Fibroblast of the aortic adventitia (primary cell): ENCODE results near the gene SPATA18. TPM values are rescaled to one million over a fixed set of nuclear protein-coding genes. Genes with fewer than 3 reads are reported as not detected.
A peak's percentile ranks its signal among the peaks of the same experiment; 100 is the strongest.

ENCODE experiments used
- DNase-seq: peaks from one replicate; pipeline ENCODE4 v3.0.0-alpha.2; 2010; ENCODE audit warnings: low read depth
- H3K4me3 ChIP-seq: 2 replicates; pipeline ENCODE4 v1.5.1; 2011; ENCODE audit warnings: low read depth, mild to moderate bottlenecking, control low read depth, low read length, moderate library complexity
- CTCF ChIP-seq: IDR thresholded peaks from 2 replicates; pipeline ENCODE4 v1.5.1; 2011; ENCODE audit warnings: mild to moderate bottlenecking, low read length, control low read depth, inconsistent platforms; ENCODE audit not compliant: insufficient read depth
- total RNA-seq: library from RNA; depleted of rRNA; stranded (reverse); fragments of >200 nt; gene quantifications from 2 replicates; pipeline ENCODE4 v1.2.3, GENCODE V29; 2012; ENCODE audit warnings: low replicate concordance

SPATA18 gene
- total RNA-seq, 1 donor = 22.3 TPM

- no peak for TF ChIP-seq CTCF
- no peak overlapping the region for H3K4me3 ChIP-seq
- no peak for DNase-seq
Measured at GRCh38 chr4:52049266-52049665, 1.8 kb upstream of the SPATA18 start.

GRCh38 chr4:52051615-52052474 is 741 bp downstream of the SPATA18 start:
- peak overlapping the region; percentile 74 for H3K4me3 ChIP-seq
- TF ChIP-seq CTCF = no peak
- DNase-seq = peak; percentile 84

DNA sequence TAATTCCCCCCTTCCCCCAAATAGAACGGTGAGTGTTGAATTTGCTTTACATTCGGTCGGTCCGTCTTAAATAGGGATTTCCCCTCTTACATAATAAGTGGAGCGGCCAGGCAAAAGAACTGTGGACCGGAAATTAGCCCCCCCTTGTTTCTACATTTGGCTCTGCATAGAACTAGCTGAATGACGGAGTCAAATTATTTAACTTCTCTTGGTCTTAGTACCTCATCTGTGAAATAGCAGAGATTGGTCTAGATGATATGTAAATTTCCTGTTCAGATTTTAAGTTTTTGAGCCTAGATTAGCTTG is 1.3 kb downstream of the SPATA18 start:
- no peak for TF ChIP-seq CTCF
- peak overlapping the region; percentile 74 for H3K4me3 ChIP-seq
- peak; percentile 28 for DNase-seq

DNA sequence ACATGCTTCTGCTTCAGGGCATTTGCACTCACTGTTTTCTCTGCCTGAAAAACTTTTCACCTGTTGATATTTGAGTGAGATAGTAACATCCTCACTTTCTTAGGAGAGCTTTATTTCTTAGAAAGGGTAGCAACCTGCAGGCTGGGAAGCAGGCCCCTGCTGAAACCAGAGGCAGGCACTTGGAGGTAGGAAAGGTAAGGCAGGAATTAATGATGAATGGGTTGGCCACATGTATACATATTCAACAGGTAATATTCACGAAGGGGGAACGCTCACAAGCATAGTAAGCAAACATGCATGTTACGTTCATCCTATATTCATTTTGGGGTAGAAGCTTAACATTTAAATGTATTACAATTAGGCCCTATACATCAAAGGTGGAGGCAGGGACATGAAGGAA is 3.1 kb downstream of the SPATA18 start:
- no peak for DNase-seq
- TF ChIP-seq CTCF = no peak
- no peak overlapping the region for H3K4me3 ChIP-seq

- H3K4me3 ChIP-seq = no peak overlapping the region
- no peak for TF ChIP-seq CTCF
- DNase-seq = no peak
Measured at GRCh38 chr4:52057196-52057595, 6.1 kb downstream of the SPATA18 start.

GRCh38 chr4:52058275-52058674 is 7.2 kb downstream of the SPATA18 start:
- DNase-seq = no peak
- TF ChIP-seq CTCF = no peak
- no peak overlapping the region for H3K4me3 ChIP-seq

DNA sequence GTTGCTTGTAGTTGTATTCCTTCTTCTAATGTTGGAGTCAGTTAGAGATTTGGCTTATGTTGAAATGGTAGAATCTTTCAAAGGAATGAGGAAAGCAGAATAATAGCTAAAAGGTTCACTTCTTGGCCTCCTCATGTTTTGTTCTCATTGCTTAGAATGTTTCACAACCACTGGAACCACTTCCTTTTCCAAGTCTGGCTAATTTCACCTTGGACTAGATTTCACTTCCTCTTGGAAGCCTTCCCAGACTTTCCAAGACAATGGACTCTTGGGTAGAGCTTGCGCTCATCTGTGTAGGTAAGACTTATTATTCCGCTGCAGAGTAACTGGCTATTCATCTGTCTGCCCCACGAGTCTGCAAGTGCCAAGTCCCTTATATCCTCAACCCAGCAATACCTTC is 8.3 kb downstream of the SPATA18 start:
- H3K4me3 ChIP-seq = no peak overlapping the region
- TF ChIP-seq CTCF = no peak
- DNase-seq = peak; percentile 92
